Mucosa of gallbladder (tissue), 1 donor: ENCODE data around the gene SHISAL1. TPM values are rescaled to one million over a fixed set of nuclear protein-coding genes. Genes with fewer than 3 reads are reported as not detected.
"Not testable (repeated sequence)": the region's sequence is repeated elsewhere in the genome, so short reads cannot be mapped to it uniquely, and the experiment has no call there.

Source experiments
- DNase-seq: peaks from one replicate; pipeline ENCODE4 v3.0.0-alpha.2; 2020; ENCODE audit warnings: low spot score
- total RNA-seq: library from RNA; stranded (reverse); gene quantifications from one replicate; pipeline ENCODE4 v1.2.1, GENCODE V29; 2021
- donor health status: DM: no; HTN: no; CAD: no.

SHISAL1 gene
- total RNA-seq, 1 donor from 2014 or later, result 3.8 TPM

DNA sequence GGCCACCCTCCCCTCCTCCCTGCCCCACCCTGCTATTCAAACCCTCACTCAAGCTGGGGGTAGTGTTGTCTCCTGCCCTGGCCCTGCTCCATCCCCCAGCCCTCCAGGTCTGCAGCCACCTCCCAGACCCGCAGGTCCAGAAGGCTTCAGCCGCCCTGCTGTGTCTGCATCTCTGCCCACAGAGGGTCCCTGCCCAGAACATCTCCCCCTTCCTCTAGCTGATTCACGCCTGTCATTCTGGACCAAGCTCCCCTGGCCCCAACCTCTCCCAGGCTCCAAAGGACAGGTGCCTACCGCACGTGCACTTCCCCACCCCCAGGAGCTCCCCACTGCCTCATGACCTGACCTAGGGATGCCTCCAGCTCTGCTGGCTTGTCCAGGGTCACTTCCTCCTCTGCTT lies 16.0 kb upstream of the SHISAL1 start:
- no peak for DNase-seq

DNA sequence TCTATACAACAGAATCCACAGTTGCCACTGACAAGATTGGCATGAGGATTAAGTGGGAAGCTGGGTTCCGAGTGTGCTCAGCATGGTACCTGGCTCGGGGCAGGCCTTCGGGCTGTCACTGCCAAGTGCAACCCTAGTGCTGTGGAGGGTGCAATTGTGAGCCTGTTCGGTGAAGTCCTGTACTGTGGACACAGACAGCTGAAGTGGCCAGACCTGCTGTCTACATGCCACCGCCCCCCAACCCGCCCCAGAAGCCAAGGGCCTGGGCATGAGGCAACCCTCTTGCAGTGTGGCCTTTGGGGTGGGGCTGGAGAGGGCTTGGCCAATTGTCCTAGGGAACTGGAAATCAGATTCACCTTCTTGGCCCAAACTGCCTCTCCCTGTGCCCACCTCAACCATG lies 15.6 kb upstream of the SHISAL1 start:
- no peak for DNase-seq

DNA sequence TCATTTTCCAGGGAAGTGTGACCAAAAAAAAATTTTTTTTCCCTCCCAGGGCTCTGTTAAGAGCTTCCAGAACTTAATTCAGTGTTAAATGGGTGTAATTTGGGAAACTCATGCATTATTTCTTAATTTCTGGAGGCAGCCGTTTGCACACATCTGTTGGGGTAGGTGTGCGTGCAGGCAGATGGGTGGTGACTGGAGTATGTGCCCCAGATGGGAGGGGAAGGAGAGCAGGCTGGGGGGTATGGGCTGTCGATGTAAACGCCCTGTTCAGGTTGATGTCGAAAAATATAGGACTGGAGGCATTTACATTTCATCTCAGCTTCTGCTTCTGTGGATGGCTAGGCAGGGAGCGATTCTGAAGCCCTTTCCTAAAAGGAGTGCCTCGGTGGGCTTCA lies 13.7 kb upstream of the SHISAL1 start:
- no peak for DNase-seq

DNA sequence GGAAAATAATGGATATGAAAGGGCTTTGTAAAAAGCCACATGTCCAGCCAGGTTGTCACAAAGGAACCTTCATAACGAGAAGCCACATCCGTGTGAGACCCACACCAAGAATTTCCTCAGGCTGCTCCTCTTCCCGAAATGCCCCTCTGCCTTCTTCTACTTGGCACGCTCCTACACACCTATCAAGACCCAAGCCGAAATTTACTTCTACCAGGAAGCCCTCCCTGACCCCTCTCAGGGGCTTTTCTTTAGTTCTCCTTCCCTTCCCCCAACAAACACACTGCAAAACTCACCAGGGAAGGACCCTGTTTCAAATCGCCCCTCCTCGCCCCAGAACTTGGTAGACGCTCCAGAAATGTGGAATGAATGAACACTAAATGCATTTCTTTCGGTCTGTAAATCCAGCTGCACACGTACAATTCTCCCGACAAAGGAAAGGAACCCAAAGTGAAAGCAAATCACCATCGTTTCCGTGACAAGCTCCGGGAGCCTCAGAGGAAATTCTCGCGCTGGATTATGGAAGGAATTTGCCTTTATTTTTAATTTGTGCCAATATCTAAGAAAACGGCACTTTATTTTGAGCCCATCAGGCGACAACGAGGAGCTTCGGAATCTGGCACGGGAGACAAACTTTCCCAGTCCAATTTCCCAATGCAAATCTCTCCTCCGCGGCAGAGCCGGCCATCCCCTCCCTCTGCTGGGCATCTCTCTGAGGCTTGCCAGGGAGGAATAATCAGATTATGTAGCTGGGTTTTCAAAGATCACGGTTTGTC lies 13.2 kb upstream of the SHISAL1 start:
- DNase-seq, result no peak

- not testable (repeated sequence) for DNase-seq
These were observed 10.5 kb upstream of the SHISAL1 start for GRCh38 chr22:44323140-44323790.

DNA sequence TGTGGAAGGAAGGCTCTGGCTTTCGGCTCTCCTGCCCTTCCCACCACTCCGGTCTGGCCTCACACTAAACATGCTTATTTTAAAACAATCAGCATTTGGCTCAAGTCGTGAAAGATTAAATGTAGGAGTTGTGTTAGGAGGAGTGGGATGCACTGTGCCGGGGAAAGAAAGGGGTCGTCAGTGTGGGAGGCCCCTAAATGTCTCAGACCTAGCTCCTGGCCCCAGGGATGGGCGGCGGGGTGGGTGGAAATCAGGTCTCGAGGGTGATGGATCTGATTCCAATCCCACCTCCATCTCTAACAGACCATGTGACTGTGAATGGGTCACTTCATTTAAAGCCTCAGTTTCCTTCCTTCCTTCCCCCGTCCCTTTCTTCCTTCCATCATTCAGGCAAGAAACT lies 6.9 kb upstream of the SHISAL1 start:
- no peak for DNase-seq

- no peak for DNase-seq
These were observed 6.0 kb upstream of the SHISAL1 start for GRCh38 chr22:44318751-44319150.

DNA sequence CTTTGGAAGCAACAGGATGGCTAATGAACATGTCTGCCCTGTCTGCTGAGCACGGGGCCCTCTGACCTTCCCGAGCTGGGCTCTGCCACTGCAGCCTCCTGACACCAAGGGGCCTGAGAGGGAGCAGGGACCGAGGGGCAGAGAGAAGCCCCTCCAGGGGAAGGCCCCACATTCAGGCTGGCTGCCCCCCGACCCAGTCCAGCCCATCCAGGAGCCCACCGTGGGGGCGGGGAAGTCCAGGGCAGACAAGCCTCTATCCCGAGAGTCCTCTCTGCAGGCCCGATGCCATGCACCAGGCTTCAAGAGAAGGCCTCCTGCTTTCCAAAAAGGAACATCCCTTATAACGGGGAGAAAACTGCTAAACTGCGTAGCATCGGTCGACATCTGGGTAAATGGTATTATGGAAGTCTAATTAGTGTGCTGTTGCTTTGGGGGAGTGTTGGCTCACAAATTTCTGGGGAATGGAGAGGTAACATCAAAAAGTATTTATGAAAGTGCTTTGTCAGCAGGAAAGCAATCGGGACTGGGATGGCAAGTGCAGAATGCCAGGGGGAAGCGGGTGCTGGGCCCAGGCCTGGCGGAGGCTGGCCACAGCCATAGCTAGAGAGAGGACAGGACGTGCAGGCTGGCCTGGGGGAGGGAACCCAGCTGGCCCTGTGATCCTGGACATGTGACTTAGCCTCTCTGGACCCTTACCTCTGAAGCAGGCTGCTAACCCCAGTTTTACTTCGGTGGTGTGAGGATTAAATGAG lies 5.3 kb upstream of the SHISAL1 start:
- DNase-seq, result no peak

DNA sequence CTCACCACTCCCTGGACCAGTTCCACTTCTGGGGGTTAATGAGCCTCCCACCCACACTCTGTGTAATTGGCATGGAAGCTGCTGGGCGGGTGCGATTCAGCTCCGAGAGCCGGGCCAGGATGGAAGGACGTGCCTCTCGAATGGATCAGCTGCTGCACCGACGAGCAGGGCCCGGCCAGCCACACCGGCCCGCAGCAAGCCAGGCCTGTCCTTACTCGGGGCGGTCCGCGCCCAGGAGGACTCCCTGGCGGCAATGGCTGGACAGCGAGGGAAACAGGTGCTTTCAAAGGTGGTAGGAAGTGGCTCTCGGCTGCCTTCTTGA lies 4.3 kb upstream of the SHISAL1 start:
- DNase-seq, result no peak

DNA sequence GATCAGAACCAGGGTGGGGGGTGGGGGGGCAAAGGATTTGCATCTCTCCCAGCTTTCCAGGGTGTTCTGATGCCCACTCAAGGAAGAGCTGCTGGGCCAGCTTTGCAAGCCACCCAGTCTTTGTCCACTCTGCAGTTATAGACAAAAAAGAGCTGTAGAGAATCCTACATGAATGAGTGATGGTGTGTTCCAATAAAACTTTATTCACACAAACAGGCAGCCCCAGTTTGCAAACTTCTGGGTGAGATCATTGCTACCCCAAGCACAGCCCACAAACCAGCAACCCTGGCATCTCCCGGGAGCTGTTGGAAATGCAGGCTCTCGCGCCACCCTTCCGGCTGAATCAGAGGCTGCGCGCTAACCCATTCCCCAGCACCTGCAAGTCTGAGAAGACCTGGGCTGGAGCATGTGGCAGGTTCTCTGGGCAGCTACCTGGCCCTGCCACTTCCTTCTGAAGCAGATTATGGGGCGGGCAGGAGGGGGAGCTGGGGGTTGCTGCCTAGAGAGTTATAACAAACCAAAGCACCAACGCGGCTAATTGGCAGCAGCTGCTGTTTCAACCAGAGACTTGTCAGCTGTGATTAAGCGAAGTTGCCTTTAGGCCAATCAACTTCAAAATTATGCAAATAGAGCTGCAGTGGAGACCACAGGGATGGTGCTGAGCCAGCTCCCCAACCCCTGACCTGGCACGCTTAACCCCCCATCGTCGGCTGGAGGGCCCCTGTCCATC lies 3.8 kb upstream of the SHISAL1 start:
- no peak for DNase-seq

- DNase-seq, result no peak
These were observed 1.8 kb upstream of the SHISAL1 start for GRCh38 chr22:44314425-44315067.

DNA sequence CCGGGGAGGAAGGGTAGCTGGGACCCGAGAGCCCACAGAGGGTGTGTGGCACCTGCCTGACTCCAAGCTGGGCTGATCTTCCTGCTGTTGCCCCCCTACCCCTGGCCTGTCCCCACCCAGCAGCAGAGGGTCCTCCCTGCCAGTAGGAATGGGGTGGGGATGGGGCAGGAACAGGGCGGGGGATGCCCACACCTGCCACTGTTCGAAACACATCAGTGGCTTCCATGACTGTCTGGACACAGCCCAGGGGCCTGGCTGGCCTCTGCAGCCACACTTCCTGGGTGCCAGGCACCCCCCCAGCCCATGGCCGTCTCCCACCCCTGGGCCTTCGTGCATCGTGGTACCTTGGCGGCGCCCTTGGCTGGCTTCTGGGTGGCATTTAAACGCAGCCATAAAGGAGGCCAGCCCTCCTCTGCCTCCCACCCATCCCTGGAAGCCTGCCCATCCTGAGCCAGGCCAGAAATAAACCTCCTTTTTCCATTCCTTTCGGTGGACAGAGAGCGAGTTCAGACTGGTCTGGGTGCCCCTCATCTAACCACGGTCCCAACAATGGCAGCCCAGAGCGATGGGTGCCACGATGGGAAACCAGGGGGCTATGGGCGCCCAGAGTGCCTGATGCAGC lies 745 bp upstream of the SHISAL1 start:
- DNase-seq, result no peak

GRCh38 chr22:44311855-44312170 lies 938 bp downstream of the SHISAL1 start:
- no peak for DNase-seq

- no peak for DNase-seq
These were observed 1.5 kb downstream of the SHISAL1 start for GRCh38 chr22:44311104-44311854.

GRCh38 chr22:44309647-44310046 lies 3.1 kb downstream of the SHISAL1 start:
- no peak for DNase-seq

- no peak for DNase-seq
These were observed 3.6 kb downstream of the SHISAL1 start for GRCh38 chr22:44309137-44309536.

DNA sequence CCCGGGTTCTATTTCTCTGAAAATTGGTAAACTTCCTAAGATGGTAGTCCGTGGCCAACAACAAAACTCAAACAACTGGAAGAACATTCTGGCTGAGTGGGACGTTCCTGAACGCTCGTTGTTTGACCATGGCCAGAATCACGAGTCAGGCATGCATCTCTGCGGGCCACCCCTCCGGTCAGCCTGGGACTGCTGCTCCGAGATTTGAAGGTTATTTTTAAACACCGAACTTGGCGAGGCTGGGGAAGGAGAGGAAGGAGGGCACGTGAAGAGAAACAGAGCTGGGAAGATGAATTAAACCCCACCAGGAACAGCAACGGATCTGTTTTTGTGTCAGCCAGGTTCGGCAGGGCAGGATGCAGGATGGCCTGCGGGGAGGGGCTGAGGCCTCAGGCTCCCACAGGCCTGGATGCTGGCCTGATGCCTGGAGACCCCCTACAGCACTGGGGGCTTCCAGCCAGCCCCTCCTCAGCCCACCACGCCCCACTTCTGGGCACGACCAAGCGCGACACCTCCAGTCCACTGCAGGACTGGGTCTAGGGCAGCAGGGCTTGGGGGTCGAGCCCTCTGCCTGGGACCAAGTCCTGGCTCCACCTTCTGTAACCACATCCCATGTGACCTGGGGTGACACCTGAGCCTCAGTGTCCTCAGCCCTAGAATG lies 5.1 kb downstream of the SHISAL1 start:
- peak; percentile 40 for DNase-seq

DNA sequence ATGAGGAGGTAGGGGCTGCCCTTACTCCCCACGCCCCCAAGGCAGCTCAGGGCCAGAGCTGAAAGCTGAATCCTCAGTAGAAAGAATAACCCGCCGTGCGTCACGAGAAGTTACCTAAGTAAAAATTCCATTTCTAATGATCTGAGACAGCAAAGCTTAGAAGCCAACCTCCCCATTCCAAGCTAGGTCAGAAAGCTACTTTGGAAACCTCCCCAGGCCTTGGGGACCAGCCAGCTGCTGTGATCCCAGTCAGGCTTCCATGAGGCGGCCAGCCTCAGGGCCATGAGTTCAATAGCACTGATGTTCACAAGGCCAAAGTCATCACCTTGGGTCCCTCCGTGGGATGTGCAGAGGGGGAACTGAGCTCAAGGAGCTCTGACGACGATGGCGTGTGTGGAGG lies 6.9 kb downstream of the SHISAL1 start:
- no peak for DNase-seq

DNA sequence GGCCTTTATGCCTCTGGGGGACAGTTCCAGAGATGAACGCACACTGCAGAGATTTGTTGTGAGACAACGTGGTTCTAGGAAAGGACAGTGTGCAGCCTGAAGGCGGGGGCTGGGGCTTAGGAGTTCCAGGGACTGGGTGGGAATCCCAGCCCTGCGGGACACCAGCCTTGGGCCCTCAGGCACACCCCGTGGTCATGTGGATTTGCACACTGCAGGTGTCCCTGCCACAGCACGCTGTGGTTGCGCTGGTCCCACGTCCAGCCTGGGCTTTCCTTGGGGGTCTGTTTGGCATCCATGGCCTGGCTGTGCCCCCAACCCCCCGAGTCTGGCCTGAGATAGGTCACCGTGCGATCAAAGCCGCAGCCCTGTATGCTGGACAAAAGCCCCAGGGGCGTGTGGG lies 7.3 kb downstream of the SHISAL1 start:
- no peak for DNase-seq

- no peak for DNase-seq
These were observed 7.8 kb downstream of the SHISAL1 start for GRCh38 chr22:44304911-44305310.
